Esophagus muscularis mucosa (tissue), 3 donors: Measurements from ENCODE around the gene NECTIN1.

ENCODE experiments used
- CTCF ChIP-seq, 3 experiments: fragments of 200-600 bp in 2 of 3; fragments of 450-650 bp in 1 of 3; sonication (generic) in 2 of 3; IDR thresholded peaks; one replicate each; pipeline ENCODE4 v1.5.1; 2017 to 2019; ENCODE audit warnings: antibody characterized with exemption in 3 of 3, mild to moderate bottlenecking in 2 of 3, moderate library complexity in 1 of 3
- POLR2A ChIP-seq: fragments of 450-650 bp; IDR thresholded peaks from one replicate; pipeline ENCODE4 v1.6.1; 2017; ENCODE audit warnings: antibody characterized with exemption, moderate library complexity, mild to moderate bottlenecking, low read depth

- TF ChIP-seq CTCF (IDR thresholded peaks at IDR 0.05) (no peak), POLR2A (no peak)
Observed at GRCh38 chr11:119777940-119778339, 48.9 kb upstream of the NECTIN1 start.
